ENCODE measurements around the gene COA1. TPM values are rescaled to one million over a fixed set of nuclear protein-coding genes. Genes with fewer than 3 reads are reported as not detected.

The COA1 gene
- total RNA-seq, 1 donor from 2014 or later: 93.7 TPM

- H3K27ac Mint-ChIP-seq: peak overlapping the region; percentile 91
- no peaks in the 10 kb centered on the region for H3K9me3 Mint-ChIP-seq
- no peak overlapping the region for H3K4me3 Mint-ChIP-seq
- DNase-seq (ENCODE audit: low spot score in 2 of 2, unreplicated experiment in 2 of 2): no peak
- TF ChIP-seq CTCF (IDR thresholded peaks at IDR 0.05; ENCODE audit: unreplicated experiment): no peak
- H3K27me3 Mint-ChIP-seq (ENCODE audit: low read depth): no peaks in the 10 kb centered on the region
- peaks cover 33% of the 10 kb centered on the region for H3K36me3 Mint-ChIP-seq
- peaks cover 45% of the 10 kb centered on the region for H3K4me1 Mint-ChIP-seq
Observed at GRCh38 chr7:43648473-43649406, 80.6 kb downstream of the COA1 start.

- H3K27ac Mint-ChIP-seq: peak overlapping the region; percentile 91
- no peak overlapping the region for H3K4me3 Mint-ChIP-seq
- peaks cover 37% of the 10 kb centered on the region for H3K36me3 Mint-ChIP-seq
- H3K4me1 Mint-ChIP-seq: peaks cover 45% of the 10 kb centered on the region
- no peaks in the 10 kb centered on the region for H3K27me3 Mint-ChIP-seq (ENCODE audit: low read depth)
- TF ChIP-seq CTCF (IDR thresholded peaks at IDR 0.05; ENCODE audit: unreplicated experiment): no peak
- no peak for DNase-seq (ENCODE audit: low spot score in 2 of 2, unreplicated experiment in 2 of 2)
- H3K9me3 Mint-ChIP-seq: no peaks in the 10 kb centered on the region
Observed at GRCh38 chr7:43647673-43648472, 81.5 kb downstream of the COA1 start.

- DNase-seq (ENCODE audit: low spot score in 2 of 2, unreplicated experiment in 2 of 2): no peak
- no peak for TF ChIP-seq CTCF (IDR thresholded peaks at IDR 0.05; ENCODE audit: unreplicated experiment)
- Mint-ChIP-seq H3K4me1 (peaks cover 45% of the 10 kb centered on the region), H3K36me3 (peaks cover 35% of the 10 kb centered on the region), H3K27ac (peak overlapping the region; percentile 91), H3K27me3 (ENCODE audit: low read depth) (no peaks in the 10 kb centered on the region), H3K9me3 (no peaks in the 10 kb centered on the region), H3K4me3 (no peak overlapping the region)
Observed at GRCh38 chr7:43647339-43647672, 82.0 kb downstream of the COA1 start.

GRCh38 chr7:43646603-43647338 is 82.6 kb downstream of the COA1 start:
- no peak for TF ChIP-seq CTCF (IDR thresholded peaks at IDR 0.05; ENCODE audit: unreplicated experiment)
- no peak for DNase-seq (ENCODE audit: low spot score in 2 of 2, unreplicated experiment in 2 of 2)
- no peak overlapping the region for H3K4me3 Mint-ChIP-seq
- H3K27me3 Mint-ChIP-seq (ENCODE audit: low read depth): no peaks in the 10 kb centered on the region
- peaks cover 35% of the 10 kb centered on the region for H3K36me3 Mint-ChIP-seq
- H3K9me3 Mint-ChIP-seq: no peaks in the 10 kb centered on the region
- H3K4me1 Mint-ChIP-seq: peaks cover 45% of the 10 kb centered on the region
- H3K27ac Mint-ChIP-seq: peak overlapping the region; percentile 91

GRCh38 chr7:43645699-43646226 is 83.6 kb downstream of the COA1 start:
- DNase-seq (ENCODE audit: low spot score in 2 of 2, unreplicated experiment in 2 of 2): no peak
- H3K27ac Mint-ChIP-seq: peak overlapping the region; percentile 91
- H3K4me3 Mint-ChIP-seq: no peak overlapping the region
- peaks cover 32% of the 10 kb centered on the region for H3K36me3 Mint-ChIP-seq
- H3K9me3 Mint-ChIP-seq: no peaks in the 10 kb centered on the region
- peaks cover 41% of the 10 kb centered on the region for H3K4me1 Mint-ChIP-seq
- H3K27me3 Mint-ChIP-seq (ENCODE audit: low read depth): no peaks in the 10 kb centered on the region
- TF ChIP-seq CTCF (IDR thresholded peaks at IDR 0.05; ENCODE audit: unreplicated experiment): no peak
